MCF 10A (cell line): Measurements from ENCODE around the gene HNRNPUL1. TPM values are rescaled to one million over a fixed set of nuclear protein-coding genes. Genes with fewer than 3 reads are reported as not detected.

Source experiments
- BruUV-seq: library from RNA; stranded (reverse); fragments of 400-500 nt; replicated peaks from 2 replicates; lab custom pipeline; 2021; lab: Mats Ljungman, UMichigan
- CTCF ChIA-PET: fragments of 300-600 bp; sonication (Branson Sonifier 250); formaldehyde crosslinking; extraction: SDS; loops from one replicate; lab custom pipeline; 2021; ENCODE audit warnings: antibody characterized with exemption, inconsistent platforms; lab: Yijun Ruan, JAX
- POLR2A ChIA-PET: fragments of 300-600, 350-650 bp; sonication (Branson Sonifier 250); formaldehyde crosslinking; extraction: SDS; loops from one replicate; lab custom pipeline; 2020; ENCODE audit warnings: antibody characterized with exemption, inconsistent platforms; lab: Yijun Ruan, JAX
- DNase-seq: peaks from one replicate; pipeline ENCODE4 v3.0.0-alpha.2; 2018; ENCODE audit not compliant: unreplicated experiment
- H3K27ac Mint-ChIP-seq: one replicate; pipeline ENCODE4 v1.8.0; 2022; ENCODE audit warnings: mild to moderate bottlenecking, low read depth, mixed read lengths; ENCODE audit not compliant: unreplicated experiment
- H3K27me3 Mint-ChIP-seq: one replicate; pipeline ENCODE4 v1.8.0; 2022; ENCODE audit warnings: mixed read lengths; ENCODE audit not compliant: insufficient read depth, unreplicated experiment
- H3K36me3 Mint-ChIP-seq: one replicate; pipeline ENCODE4 v1.8.0; 2022; ENCODE audit warnings: mild to moderate bottlenecking, moderate library complexity, mixed read lengths; ENCODE audit not compliant: insufficient read depth, unreplicated experiment
- H3K4me1 Mint-ChIP-seq: one replicate; pipeline ENCODE4 v1.8.0; 2022; ENCODE audit warnings: mixed read lengths; ENCODE audit not compliant: insufficient read depth, unreplicated experiment
- H3K4me3 Mint-ChIP-seq: one replicate; pipeline ENCODE4 v1.8.0; 2022; ENCODE audit warnings: mild to moderate bottlenecking, moderate library complexity, mixed read lengths; ENCODE audit not compliant: unreplicated experiment
- H3K9me3 Mint-ChIP-seq: one replicate; pipeline ENCODE4 v1.8.0; 2022; ENCODE audit warnings: mixed read lengths; ENCODE audit not compliant: unreplicated experiment
- intact Hi-C: fragments of 100-400 bp; cut with micrococcal nuclease; formaldehyde crosslinking; loops from 2 replicates; pipeline ENCODE4 v1.14.1; 2022
- total RNA-seq: library from RNA; stranded (reverse); gene quantifications from 2 replicates; pipeline ENCODE4 v1.2.3, GENCODE V29; 2022
- TF ChIP-seq, protein P1 (sequence below): fragments of 200-600 bp; IDR thresholded peaks from one replicate; pipeline ENCODE4 v1.8.0; 2022; ENCODE audit warnings: antibody characterized with exemption, mild to moderate bottlenecking; ENCODE audit not compliant: unreplicated experiment

HNRNPUL1 gene
- total RNA-seq, 1 experiment from 2014 or later = 204 TPM

- Mint-ChIP-seq H3K27ac (peak overlapping the region; percentile 96), H3K36me3 (peaks cover 69% of the 10 kb centered on the region), H3K4me1 (peaks cover 29% of the 10 kb centered on the region), H3K4me3 (peak overlapping the region; percentile 87), H3K9me3 (no peaks in the 10 kb centered on the region), H3K27me3 (no peaks in the 10 kb centered on the region)
- DNase-seq = no peak
- TF ChIP-seq, protein P1, sequence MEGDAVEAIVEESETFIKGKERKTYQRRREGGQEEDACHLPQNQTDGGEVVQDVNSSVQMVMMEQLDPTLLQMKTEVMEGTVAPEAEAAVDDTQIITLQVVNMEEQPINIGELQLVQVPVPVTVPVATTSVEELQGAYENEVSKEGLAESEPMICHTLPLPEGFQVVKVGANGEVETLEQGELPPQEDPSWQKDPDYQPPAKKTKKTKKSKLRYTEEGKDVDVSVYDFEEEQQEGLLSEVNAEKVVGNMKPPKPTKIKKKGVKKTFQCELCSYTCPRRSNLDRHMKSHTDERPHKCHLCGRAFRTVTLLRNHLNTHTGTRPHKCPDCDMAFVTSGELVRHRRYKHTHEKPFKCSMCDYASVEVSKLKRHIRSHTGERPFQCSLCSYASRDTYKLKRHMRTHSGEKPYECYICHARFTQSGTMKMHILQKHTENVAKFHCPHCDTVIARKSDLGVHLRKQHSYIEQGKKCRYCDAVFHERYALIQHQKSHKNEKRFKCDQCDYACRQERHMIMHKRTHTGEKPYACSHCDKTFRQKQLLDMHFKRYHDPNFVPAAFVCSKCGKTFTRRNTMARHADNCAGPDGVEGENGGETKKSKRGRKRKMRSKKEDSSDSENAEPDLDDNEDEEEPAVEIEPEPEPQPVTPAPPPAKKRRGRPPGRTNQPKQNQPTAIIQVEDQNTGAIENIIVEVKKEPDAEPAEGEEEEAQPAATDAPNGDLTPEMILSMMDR = no peak
- POLR2A ChIA-PET = interaction anchor here (1.0 to 4.2 kb wide), 9 partner anchors 11 to 128 kb away, joined by 3 to 54 read pairs (median 8); partner anchors contain the start of genes AXL, B9D2, DMAC2 and HNRNPUL1
- CTCF ChIA-PET = interaction anchor here (0.6 to 1.2 kb wide), 4 partner anchors 16 to 1570 kb away, joined by 3 to 4 read pairs (median 4); no protein-coding TSS in a partner anchor
- intact Hi-C loops = loop anchor here (5.0 kb wide), 1 partner anchor 41 kb away; the partner anchor contains the start of gene TGFB1
- BruUV-seq = no TSS peak
Measured at GRCh38 chr19:41311072-41311471, 46.9 kb downstream of the HNRNPUL1 start.

DNA sequence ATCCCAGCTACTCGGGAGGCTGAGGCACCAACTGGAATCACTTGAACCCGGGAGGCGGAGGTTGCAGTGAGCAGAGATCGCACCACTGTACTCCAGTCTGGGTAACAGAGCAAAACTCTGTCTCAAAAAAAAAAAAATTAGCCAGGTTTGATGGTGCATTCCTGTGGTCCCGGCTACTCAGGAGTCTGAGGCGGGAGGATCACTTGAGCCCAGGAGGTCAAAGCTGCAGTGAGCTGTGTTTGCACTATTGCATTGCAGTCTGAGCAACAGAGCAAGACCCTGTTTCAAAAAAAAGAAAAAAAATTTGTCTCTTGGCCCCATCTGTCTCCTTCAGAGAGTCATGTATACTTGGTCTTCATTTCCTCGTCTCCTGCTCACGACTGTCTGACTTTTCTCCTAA is 47.4 kb downstream of the HNRNPUL1 start:
- no peaks in the 10 kb centered on the region for H3K9me3 Mint-ChIP-seq
- DNase-seq = no peak
- BruUV-seq = no TSS peak
- intact Hi-C loops = loop anchor here (5.0 kb wide), 1 partner anchor 41 kb away; the partner anchor contains the start of gene TGFB1
- POLR2A ChIA-PET = interaction anchor here (1.2 to 4.2 kb wide), 7 partner anchors 10 to 127 kb away, joined by 3 to 54 read pairs (median 12); partner anchors contain the start of genes B9D2, DMAC2, HNRNPUL1 and TGFB1
- CTCF ChIA-PET = interaction anchor here (1.2 to 1.6 kb wide), 2 partner anchors 16 to 137 kb away, joined by 4 to 6 read pairs; no protein-coding TSS in a partner anchor
- H3K36me3 Mint-ChIP-seq = peaks cover 67% of the 10 kb centered on the region
- peaks cover 29% of the 10 kb centered on the region for H3K4me1 Mint-ChIP-seq
- peak overlapping the region; percentile 49 for H3K27ac Mint-ChIP-seq
- H3K27me3 Mint-ChIP-seq = no peaks in the 10 kb centered on the region
- H3K4me3 Mint-ChIP-seq = peak overlapping the region; percentile 87
- TF ChIP-seq, protein P1 = no peak

DNA sequence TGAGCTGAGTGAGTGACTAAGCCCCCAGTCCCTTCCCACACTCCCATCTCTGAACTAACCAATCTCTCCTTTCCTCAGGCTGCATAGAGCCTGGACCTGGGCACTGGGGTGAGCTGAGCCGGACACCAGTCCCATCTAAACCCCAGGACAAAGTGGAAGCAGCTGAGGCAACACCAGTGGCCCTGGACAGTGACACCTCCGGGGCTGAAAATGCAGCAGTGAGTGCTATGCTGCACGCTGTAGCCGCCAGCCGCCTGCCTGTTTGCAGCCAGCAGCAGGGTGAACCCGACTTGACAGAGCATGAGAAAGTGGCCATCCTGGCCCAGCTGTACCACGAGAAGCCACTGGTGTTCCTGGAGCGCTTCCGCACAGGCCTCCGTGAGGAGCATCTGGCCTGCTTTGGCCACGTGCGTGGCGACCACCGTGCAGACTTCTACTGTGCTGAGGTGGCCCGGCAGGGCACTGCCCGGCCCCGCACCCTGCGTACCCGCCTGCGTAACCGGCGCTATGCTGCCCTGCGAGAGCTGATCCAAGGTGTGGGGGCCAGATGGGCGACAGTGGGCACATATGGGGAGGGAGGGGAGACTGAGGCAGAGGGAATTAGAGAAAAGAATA is 52.2 kb downstream of the HNRNPUL1 start:
- intact Hi-C loops = no loop called here
- Mint-ChIP-seq H3K4me3 (no peak overlapping the region), H3K9me3 (no peaks in the 10 kb centered on the region), H3K27ac (no peak overlapping the region), H3K4me1 (peaks cover 14% of the 10 kb centered on the region), H3K36me3 (peaks cover 67% of the 10 kb centered on the region), H3K27me3 (no peaks in the 10 kb centered on the region)
- no peak for DNase-seq
- no TSS peak for BruUV-seq
- ChIA-PET POLR2A (interaction anchor here (1.4 kb wide), 1 partner anchor 98 kb away, joined by 5 read pairs; the partner anchor contains the start of gene AXL), CTCF (interaction anchor here (0.6 to 3.5 kb wide), 3 partner anchors 8 to 222 kb away, joined by 3 to 18 read pairs (median 3); no protein-coding TSS in a partner anchor)
- TF ChIP-seq, protein P1 = no peak
